Stimulated activated CD4-positive, alpha-beta T cell treated with anti-CD3 and anti-CD28 coated beads, Interleukin-4, amount 100 ng/mL, for 48 hours (primary cell): ENCODE data around the gene YY1AP1.
"Not testable (repeated sequence)": the region's sequence is repeated elsewhere in the genome, so short reads cannot be mapped to it uniquely, and the experiment has no call there.

Source experiments
- DNase-seq, 2 donors: peaks; one replicate each; pipeline ENCODE4 v3.0.0-alpha.2; 2020; ENCODE audit warnings: low read depth in 2 of 2

Gene YY1AP1, protein sequence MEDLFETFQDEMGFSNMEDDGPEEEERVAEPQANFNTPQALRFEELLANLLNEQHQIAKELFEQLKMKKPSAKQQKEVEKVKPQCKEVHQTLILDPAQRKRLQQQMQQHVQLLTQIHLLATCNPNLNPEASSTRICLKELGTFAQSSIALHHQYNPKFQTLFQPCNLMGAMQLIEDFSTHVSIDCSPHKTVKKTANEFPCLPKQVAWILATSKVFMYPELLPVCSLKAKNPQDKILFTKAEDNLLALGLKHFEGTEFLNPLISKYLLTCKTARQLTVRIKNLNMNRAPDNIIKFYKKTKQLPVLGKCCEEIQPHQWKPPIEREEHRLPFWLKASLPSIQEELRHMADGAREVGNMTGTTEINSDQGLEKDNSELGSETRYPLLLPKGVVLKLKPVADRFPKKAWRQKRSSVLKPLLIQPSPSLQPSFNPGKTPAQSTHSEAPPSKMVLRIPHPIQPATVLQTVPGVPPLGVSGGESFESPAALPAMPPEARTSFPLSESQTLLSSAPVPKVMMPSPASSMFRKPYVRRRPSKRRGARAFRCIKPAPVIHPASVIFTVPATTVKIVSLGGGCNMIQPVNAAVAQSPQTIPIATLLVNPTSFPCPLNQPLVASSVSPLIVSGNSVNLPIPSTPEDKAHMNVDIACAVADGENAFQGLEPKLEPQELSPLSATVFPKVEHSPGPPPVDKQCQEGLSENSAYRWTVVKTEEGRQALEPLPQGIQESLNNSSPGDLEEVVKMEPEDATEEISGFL

DNA sequence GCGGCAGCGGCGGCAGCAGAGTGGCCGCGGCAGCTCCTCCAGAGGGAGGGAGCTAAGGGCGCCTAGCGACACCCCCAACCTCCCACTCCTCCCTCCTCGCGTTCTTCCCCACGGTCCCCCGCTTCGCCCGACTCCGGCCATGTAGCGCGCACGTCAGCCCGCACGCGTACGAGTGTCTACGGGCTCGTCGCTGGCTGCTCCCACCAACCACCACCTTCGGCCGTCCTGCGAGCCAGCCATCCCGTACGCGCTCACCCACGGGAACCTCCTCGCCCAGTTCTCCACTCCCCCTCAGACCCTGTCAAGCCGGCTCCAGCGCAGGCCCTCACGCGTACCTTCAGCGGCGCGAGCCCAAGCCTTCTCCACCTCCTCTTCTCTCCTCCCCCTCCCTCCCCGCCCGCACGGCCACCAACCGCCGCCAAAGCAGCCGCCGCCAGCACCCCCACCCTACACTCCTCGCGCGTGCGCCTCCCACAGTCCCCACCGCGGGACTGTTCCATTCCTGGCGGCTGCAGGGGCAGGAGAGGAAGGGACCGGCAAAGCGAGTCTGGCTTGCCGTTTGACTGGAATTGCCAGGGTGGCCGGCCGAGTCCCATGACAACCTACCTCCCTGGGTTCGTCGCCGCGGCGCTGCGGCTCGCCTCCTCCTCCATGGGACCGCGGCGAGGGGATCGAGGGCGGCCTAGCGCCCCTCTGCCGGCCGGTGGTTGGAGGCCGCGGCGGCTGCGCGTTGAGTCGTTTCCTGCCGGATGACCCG, at the start of gene YY1AP1:
TSS of gene YY1AP1 (minus strand) at position 451 of the 757 bp plus-strand sequence. CDS start 8,338 bp downstream, outside the sequence.
- peak; percentile 82 to 91 for DNase-seq

DNA sequence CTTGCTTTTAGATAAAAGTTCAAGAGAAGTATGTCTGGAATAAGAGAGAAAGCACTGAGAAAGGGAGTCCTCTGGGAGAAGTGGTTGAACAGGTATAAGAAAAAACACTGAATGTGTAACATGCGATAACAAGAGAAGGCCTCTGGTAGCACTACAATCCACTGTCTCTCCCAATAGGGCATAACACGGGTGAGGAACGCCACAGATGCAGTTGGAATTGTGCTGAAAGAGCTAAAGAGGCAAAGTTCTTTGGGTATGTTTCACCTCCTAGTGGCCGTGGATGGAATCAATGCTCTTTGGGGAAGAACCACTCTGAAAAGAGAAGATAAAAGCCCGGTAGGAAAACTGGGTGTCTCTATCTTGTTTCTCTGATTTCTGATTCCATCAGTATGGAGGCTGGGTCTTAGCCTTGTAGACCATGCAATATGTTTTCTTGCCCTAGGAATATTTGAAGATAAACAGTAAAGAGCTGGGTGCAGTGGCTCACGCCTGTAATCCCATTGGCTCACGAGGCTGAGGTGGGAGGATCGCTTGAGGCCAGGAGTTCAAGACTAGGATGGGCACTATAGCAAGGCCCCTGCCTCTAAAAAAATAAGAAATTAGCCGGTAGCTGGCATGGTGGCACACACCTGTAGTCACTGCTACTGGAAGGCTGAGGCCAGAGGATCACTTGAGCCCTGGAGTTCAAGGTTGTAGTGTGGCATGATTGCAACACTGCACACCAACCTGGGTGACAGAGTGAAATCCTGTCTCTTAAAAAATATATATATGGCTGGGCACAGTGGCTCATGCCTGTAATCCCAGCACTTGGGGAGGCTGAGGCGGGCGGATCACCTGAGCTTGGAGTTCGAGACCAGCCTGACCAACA, 40.7 kb upstream of the YY1AP1 start:
- peak; percentile 16 for DNase-seq

DNA sequence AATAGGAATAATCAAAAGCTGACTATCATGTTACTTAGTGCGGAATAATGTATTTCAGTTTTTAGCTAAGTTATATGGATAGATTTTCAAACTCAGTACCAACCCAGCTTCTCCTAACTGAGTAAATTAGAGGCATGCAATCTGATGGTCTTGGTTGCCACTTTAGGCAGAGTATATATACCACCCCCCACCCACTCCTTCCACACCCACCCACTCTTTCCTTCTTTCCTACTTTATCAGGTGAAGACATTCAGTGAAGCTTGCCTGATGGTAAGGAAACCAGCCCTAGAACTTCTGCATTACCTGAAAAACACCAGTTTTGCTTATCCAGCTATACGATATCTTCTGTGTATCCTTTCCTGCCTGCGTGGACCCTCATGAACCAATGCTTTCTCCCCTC, 36.6 kb upstream of the YY1AP1 start:
- no peak for DNase-seq

DNA sequence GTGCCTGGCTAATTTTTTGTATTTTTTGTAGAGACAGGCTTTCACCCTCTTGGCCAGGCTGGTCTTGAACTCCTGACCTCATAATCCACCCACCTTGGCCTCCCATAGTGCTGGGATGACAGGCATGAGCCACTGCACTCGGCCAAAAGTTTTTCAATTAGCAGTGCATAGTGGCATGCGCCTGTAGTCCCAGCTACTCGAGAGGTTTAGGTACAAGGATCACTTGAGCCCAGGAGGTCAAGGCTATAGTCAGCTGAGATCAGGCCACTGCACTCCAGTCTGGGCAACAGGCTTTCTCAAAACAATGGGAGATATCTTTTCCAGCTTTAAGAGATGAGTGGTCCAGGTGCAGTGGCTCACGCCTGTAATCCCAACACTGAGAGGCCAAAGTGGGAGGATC, 31.1 kb upstream of the YY1AP1 start:
- no peak for DNase-seq

DNA sequence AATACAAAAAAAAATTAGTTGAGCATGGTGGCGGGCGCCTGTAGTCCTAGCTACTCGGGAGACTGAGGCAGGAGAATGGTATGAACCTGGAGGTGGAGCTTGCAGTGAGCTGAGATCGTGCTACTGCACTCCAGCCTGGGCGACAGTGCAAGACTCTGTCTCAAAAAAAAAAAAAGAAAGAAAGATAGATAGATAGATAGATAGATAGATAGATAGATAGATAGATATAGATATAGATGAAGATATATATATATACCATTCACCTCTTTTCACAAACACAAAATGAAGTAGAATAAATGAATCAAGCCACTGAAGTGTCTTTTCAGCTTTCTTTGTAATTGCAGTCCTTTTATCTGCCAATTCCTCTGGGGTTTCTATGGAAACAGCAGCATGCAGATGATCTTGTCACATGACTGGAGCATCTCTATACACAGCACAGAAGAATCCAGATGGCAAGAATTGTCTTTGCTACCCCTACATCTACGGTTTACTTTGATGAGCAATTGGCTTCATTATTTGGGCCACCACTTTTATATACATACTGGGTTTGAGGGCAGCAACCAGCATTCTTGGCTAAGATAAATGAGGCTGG, 30.0 kb upstream of the YY1AP1 start:
- DNase-seq, result not testable (repeated sequence)

DNA sequence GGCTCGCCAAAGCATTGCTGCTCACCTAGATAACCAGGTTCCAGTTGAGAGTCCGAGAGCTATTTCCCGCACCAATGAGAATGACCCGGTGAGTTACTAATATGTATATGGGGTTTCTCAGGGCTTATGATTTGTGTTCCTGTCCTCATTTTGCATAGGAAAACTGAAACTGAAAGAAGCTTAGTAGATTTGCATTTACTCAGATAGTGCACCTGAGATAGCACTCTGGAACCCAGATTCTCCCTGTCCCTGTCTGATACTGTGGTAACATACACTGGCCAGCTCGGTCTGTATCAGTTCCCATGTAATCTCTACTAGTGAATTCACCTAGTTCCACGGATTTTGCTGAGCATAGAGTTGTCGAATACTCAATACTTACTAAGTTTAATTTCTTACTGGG, 28.5 kb upstream of the YY1AP1 start:
- no peak for DNase-seq

DNA sequence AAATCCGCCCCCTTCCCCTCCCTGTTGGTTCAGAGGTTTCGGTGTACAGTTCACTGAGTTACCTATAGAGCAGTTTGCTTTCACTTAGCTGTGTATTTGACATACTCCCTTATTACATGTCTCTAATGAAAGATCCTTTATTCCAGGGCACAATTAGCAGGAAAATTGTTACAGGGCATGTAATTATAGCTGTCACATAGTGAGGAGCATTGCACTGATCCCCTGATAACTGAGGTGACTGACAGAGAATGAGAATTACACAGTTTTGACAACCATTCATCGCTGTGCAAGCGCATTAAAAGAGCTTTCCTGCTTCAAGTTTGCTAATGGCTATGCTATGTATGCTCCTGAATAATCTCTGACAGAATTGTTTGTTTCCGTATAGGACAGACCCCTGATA, 27.2 kb upstream of the YY1AP1 start:
- DNase-seq, result no peak

DNA sequence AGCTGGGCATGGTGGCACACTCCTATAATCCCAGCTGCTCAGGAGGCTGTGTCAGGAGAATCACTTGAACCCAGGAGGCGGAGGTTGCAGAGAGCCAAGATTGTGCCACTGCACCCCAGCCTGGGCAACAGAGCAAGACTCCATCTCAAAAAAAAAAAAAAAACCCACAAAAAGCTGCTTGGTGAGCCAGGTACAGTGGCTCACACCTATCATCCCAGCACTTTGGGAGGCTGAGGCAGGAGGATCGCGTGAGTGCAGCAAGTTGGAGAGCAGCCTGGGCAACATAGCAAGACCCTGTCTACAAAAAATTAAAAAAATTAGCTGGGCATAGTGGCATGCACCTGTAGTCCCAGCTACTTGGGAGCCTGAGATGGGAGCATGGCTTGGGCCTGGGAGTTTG, 26.5 kb upstream of the YY1AP1 start:
- not testable (repeated sequence) for DNase-seq

DNA sequence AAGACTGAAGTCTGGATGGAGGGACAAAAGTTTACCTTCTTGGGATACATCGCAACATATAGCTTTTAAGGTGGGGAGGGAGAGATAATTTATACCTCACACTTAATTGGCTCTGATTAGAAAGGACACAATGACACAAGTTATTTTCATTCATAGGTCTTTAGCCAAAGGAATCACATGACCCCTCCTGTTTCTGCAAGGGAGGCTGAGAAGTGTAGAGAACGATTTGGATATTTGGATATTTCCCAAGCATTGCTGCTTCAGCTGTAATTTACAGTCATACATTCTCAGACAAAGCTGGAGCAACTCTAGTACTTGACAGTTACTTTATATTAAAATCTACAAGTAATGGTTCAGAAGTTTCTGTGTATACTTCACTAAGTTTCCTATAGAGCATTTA, 24.5 kb upstream of the YY1AP1 start:
- DNase-seq, result no peak

DNA sequence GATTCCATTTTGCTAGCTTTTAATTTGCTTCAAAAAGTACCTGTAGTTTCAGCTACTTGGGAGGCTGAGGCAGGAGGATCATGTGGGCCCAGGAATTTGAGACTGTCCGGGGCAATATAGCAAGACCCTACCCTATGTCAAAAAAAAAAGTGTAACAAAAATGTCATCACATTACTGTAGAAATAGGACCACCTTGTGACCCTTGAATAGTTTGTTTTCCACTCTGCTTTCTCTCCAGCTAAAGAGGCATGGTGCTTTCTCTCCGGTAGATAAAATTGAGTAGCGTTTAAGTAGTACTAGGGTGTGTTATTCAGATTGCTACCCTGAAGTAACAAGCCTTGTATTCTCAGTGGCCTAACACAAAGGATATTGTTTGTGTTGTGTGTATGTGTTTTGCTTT, 24.1 kb upstream of the YY1AP1 start:
- DNase-seq, result not testable (repeated sequence)

DNA sequence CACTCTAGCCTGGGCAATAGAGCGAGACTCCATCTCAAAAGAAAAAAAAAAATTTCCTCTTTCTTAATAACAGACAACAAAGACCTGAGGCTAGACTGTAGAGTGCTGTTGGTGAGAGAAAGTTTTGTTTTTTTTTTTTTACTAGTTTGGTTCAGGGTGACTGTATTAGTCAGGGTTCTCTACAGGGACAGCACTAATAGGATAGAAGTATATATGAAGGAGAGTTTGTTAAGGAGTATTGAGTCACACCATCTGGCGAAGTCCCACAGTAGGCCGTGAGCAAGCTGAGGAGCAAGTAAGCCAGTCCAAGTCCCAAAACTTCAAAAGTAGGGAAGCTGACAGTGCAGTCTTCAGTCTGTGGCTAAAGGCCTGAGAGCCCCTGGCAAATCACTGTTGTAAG, 22.9 kb upstream of the YY1AP1 start:
- not testable (repeated sequence) for DNase-seq

DNA sequence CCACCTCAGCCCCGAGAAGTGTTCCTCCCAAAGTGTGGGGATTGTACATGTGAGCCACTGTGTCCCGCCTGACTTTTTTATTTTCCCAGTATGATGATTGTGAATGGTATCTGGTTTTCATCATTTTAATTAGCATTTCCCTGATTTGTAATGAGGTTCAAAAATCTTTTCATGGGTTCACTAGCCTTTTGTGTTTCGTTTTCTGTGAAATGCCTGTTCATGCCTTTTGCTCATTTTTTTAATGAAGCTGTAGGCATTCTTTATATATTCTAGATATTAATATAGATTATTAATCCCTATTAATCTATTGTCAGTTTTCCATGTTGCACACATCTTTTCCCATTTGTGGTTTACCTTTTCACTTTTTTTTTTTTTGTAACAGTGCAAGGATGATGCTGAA, 20.8 kb upstream of the YY1AP1 start:
- no peak for DNase-seq

DNA sequence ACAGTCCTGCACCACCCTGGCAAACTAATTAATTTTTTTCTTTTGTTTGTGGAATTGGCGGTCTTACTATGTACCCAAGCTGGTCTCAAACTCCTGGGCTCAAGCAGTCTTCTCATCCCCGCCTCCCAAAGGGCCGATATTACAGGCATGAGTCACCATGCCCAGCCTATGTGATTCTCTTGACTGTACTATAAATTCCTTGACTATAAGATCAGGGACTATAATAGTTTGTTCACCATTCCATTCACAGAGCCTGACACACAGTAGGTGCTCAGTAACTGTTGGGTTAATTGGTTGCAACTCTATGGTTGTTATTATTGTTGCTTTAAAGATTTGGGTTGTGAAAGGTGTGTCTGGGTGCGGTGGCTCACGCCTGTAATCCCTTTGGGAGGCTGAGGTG, 17.6 kb upstream of the YY1AP1 start:
- DNase-seq, result no peak

DNA sequence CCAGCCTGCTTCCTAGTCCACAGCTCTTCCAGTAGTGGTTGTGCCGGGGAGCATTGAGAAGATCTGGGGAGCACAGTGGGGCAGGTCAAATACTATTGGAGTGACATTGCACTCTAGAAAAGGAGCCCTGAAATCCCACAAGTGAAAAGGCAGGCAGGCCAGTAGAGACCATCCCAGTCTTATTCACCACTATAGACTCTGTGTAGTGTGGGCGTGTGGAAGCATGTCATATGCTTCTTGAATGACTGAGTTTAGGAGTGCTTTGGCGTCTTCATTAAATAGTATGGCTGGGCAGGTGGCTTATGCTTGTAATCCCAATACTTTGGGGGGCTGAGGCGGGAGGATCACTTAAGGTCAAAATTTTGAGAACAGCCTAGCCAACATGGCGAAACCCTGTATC, 15.8 kb upstream of the YY1AP1 start:
- DNase-seq, result not testable (repeated sequence)

DNA sequence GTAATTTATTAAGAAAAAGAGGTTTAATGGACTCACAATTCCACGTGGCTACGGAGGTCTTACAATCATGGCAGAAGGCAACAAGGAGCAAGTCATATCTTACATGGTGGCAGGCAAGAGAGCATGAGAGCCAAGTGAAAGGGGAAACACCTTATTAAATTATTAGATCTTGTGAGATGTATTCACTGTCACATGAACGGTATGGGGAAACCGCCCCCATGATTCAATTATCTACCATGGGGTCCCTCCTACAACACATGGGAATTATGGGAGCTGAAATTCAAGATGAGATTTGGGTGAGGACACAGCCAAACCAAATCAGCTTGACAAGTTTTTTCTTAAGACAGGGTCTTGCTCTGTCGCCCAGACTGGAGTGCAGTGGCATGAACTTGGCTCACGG, 14.6 kb upstream of the YY1AP1 start:
- DNase-seq, result no peak

DNA sequence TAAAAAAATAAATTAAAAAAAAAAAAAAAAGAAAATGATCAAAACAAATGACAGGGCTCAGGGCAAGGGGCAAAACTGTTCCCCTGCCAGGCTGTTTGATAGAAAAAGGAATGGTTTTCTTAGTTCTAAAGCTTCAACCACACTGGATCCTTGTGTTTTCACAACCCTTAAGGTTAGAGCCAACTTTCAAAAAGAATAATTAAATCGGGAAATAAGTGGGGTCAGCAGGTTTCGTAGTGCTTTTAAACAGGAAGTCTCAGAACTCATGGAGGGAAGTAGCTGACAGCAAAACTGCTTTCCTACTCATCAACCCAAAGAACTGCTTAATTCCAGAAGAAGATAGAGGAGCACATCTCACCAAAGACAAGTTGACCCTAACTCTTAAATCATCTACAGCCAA, 13.1 kb upstream of the YY1AP1 start:
- DNase-seq, result not testable (repeated sequence)

DNA sequence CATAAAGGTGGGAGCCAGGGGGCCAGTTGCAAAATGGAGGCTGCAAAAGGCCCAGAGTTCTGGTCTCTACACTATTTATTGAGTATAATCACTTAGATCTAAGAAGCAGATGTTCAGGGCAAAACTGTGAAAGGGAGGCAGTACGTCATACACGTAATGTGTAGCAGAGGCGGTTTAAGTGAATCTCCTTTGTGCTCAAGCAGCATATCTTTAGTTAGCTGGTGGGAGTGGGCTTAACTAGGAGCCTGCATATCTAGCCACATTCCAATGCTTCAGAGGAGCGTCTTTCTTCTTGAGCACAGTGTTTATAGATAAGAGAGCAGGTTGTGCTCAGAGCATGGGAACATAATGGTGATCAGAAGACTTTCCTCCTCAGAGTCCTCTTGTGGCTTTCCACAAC, 10.5 kb upstream of the YY1AP1 start:
- not testable (repeated sequence) for DNase-seq

DNA sequence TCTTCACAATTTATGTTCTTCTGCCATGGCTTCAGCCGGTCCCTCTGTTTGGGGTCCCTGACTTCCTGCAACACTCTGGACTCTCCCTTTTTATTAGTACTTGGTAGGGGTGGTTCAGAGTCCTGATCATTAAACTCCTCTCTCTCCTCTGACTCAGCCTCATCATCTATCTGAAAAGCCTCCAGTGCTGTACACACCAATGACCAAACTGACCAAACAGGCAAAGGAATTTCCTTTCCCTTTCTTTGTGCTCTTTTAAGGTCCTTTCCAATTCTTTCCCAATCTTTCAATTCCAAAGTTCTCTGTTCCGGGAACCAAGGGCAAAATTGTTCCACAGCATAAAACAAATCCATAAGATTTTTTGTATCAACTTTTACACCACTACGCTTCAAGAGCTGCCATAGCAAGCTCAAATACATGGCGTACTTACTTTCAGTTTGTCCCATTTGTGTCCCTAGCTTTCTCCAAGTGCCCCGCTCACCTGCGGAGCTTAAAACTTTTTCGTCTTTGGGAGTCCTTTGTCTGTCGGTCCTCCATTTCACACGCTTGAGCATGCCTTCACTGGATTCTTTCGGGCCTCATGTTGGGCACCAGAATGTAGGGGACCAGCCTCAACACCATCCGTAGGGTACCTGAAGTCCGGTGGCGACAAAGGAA, 9.9 kb upstream of the YY1AP1 start:
- DNase-seq, result no peak

DNA sequence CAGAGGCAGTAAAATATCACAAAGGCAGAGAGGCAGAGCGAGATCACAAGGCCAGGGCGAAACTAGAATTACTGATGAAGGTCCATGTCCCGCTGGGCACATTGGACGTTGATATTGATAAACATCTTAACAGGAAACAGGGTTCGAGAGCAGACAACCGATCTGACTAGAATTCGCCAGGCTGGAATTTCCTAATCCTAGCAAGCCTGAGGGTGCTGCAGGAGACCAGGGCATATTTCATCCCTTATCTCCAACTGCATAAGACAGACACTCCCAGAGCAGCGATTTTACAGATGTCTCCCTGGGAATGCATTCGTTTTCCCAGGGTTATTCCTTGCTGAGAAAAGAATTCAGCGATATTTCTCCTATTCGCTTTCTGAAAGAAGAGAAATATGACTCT, 9.0 kb upstream of the YY1AP1 start:
- not testable (repeated sequence) for DNase-seq

DNA sequence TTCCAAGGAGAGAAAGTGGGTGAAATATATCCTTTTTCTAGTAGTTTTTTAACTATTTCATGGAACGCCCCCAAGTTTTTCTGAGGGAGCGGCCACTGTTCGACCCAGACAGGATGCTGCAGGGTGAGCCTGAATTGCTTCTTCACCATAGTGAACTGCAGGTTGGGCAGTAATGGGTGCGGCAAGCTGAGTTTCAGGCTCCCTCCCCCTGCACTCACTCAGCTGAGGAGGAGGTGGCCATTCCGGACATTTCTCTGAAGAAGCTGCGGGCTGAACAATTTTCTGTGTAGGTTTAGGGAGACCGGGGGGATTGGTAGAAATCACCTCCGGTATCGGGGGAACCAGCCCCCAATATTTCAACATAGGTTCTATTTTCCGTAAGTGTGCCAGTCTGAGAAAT, 8.5 kb upstream of the YY1AP1 start:
- DNase-seq, result no peak

DNA sequence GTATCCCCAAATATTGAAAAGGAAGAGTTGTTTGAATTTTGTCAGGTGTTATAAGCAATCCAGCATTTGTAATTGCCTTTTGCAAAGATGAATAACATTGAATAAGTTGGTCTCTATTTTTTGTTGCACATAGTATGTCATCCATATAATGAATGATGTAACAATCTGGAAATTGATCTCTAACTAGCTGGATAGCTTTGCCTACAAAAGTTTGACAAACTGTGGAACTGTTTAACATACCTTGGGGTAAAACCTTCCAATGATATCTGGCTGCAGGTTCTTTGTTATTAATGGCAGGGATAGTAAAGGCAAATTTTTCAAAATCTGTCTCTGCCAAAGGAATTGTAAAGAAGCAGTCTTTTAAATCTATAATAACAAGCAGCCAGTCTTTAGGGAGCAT, 8.0 kb upstream of the YY1AP1 start:
- no peak for DNase-seq
